Mesenchymal stem cell (in vitro differentiated cells and primary cell): ENCODE results near the gene SLC9A2.
A peak's percentile ranks its signal among the peaks of the same experiment; 100 is the strongest.

ENCODE experiments used
- DNase-seq: peaks from one replicate; pipeline ENCODE4 v3.0.0-alpha.2; 2013
- H2AFZ ChIP-seq: one replicate; pipeline ENCODE4 v1.6.1; 2013; ENCODE audit warnings: low read depth, mild to moderate bottlenecking, control low read depth, inconsistent platforms, low read length, moderate library complexity
- H2AK5ac ChIP-seq: 2 replicates; pipeline ENCODE4 v1.6.1; 2013; ENCODE audit warnings: low read length, moderate library complexity, mild to moderate bottlenecking, inconsistent platforms; ENCODE audit not compliant: severe bottlenecking
- H2BK120ac ChIP-seq: one replicate; pipeline ENCODE4 v1.6.1; 2013; ENCODE audit warnings: low read depth, mild to moderate bottlenecking, inconsistent platforms, low read length, moderate library complexity
- H2BK12ac ChIP-seq, 2 experiments: one replicate each; pipeline ENCODE4 v1.6.1; 2013; ENCODE audit warnings: inconsistent platforms in 2 of 2, low read length in 2 of 2, mild to moderate bottlenecking in 2 of 2, moderate library complexity in 2 of 2, control low read depth in 1 of 2
- H2BK15ac ChIP-seq: one replicate; pipeline ENCODE4 v1.6.1; 2013; ENCODE audit warnings: mild to moderate bottlenecking, low read depth, inconsistent platforms; ENCODE audit not compliant: poor library complexity, severe bottlenecking
- H2BK5ac ChIP-seq: 2 replicates; pipeline ENCODE4 v1.6.1; 2013; ENCODE audit warnings: low read depth, mild to moderate bottlenecking, low read length, control low read depth, inconsistent platforms; ENCODE audit not compliant: poor library complexity, severe bottlenecking
- H3K14ac ChIP-seq, 2 experiments: one replicate each; pipeline ENCODE4 v1.6.1; 2013; ENCODE audit warnings: inconsistent platforms in 2 of 2, low read length in 2 of 2, control low read depth in 1 of 2, mild to moderate bottlenecking in 1 of 2, moderate library complexity in 1 of 2
- H3K18ac ChIP-seq, 2 experiments: one replicate each; pipeline ENCODE4 v1.6.1; 2013; ENCODE audit warnings: inconsistent platforms in 2 of 2, low read length in 2 of 2, control low read depth in 1 of 2, low read depth in 1 of 2, mild to moderate bottlenecking in 1 of 2
- H3K23ac ChIP-seq, 2 experiments: one replicate each; pipeline ENCODE4 v1.6.1; 2013; ENCODE audit warnings: inconsistent platforms in 2 of 2, low read length in 2 of 2, mild to moderate bottlenecking in 2 of 2, moderate library complexity in 2 of 2, control low read depth in 1 of 2
- H3K27ac ChIP-seq: 2 replicates; pipeline ENCODE4 v1.5.1; 2013; ENCODE audit warnings: mild to moderate bottlenecking, moderate library complexity, low read length, control low read depth, inconsistent platforms; ENCODE audit not compliant: poor library complexity, severe bottlenecking
- H3K27me3 ChIP-seq, 2 experiments: 2 replicates each; pipeline versions ENCODE4 v1.6.1 to v1.7.0; 2013; ENCODE audit warnings: low read length in 2 of 2, mild to moderate bottlenecking in 2 of 2, moderate library complexity in 2 of 2, control low read depth in 1 of 2, inconsistent platforms in 1 of 2; ENCODE audit not compliant: control insufficient read depth in 1 of 2, insufficient read depth in 1 of 2
- H3K36me3 ChIP-seq, 2 experiments: 2 replicates each; pipeline versions ENCODE4 v1.6.1 to v1.7.0; 2013; ENCODE audit warnings: low read length in 2 of 2, control low read depth in 1 of 2, inconsistent platforms in 1 of 2, low read depth in 1 of 2, mild to moderate bottlenecking in 1 of 2; ENCODE audit not compliant: insufficient read depth in 2 of 2, control insufficient read depth in 1 of 2
- H3K4ac ChIP-seq, 2 experiments: one replicate each; pipeline ENCODE4 v1.6.1; 2013; ENCODE audit warnings: inconsistent platforms in 2 of 2, low read length in 2 of 2, mild to moderate bottlenecking in 2 of 2, moderate library complexity in 2 of 2, control low read depth in 1 of 2, low read depth in 1 of 2
- H3K4me1 ChIP-seq: 2 replicates; pipeline ENCODE4 v1.6.1; 2013; ENCODE audit warnings: low read depth, low read length, control low read depth; ENCODE audit not compliant: control insufficient read depth, insufficient read depth
- H3K4me2 ChIP-seq: 2 replicates; pipeline ENCODE4 v1.6.1; 2013; ENCODE audit warnings: low read length, mild to moderate bottlenecking, inconsistent platforms; ENCODE audit not compliant: poor library complexity, severe bottlenecking
- H3K4me3 ChIP-seq, 2 experiments: 2 replicates each; pipeline versions ENCODE4 v1.5.1 to v1.7.0; 2013; ENCODE audit warnings: low read length in 2 of 2, mild to moderate bottlenecking in 2 of 2, control low read depth in 1 of 2, low read depth in 1 of 2; ENCODE audit not compliant: insufficient read depth in 1 of 2
- H3K79me1 ChIP-seq: replicated peaks from 2 replicates; pipeline ENCODE4 v1.6.1; 2013; ENCODE audit warnings: mild to moderate bottlenecking, control low read depth, low read length, inconsistent platforms; ENCODE audit not compliant: poor library complexity, severe bottlenecking
- H3K9ac ChIP-seq: 2 replicates; pipeline ENCODE4 v1.7.0; 2013; ENCODE audit warnings: mild to moderate bottlenecking, low read length, moderate library complexity
- H3K9me3 ChIP-seq: 2 replicates; pipeline ENCODE4 v1.7.0; 2013; ENCODE audit warnings: mild to moderate bottlenecking, low read length; ENCODE audit not compliant: control insufficient read depth
- H4K8ac ChIP-seq: one replicate; pipeline ENCODE4 v1.6.1; 2013; ENCODE audit warnings: inconsistent platforms, mild to moderate bottlenecking, low read length, moderate library complexity
- H4K91ac ChIP-seq: one replicate; pipeline ENCODE4 v1.6.1; 2013; ENCODE audit warnings: mild to moderate bottlenecking, low read length, inconsistent platforms
- WGBS: methylation state at CpG from one replicate; pipeline ENCODE4 v1.1.7; 2013; ENCODE audit warnings: mixed read lengths; 5-methylcytosine and 5-hydroxymethylcytosine counted together

The SLC9A2 gene

GRCh38 chr2:102749938-102750337, 130.6 kb downstream of the SLC9A2 start:
- WGBS = 100% methylated on average over 1 of the region's 3 CpGs
- peaks cover 17% of the 10 kb centered on the region for H3K79me1 ChIP-seq
- H3K36me3 ChIP-seq = no peaks in the 10 kb centered on the region

GRCh38 chr2:102753563-102754159, 134.3 kb downstream of the SLC9A2 start:
- Histone ChIP-seq H3K23ac (no peak overlapping the region), H3K27me3 (no peaks in the 10 kb centered on the region), H3K14ac (no peak overlapping the region), H3K4me1 (no peaks in the 10 kb centered on the region), H3K18ac (no peak overlapping the region), H2BK5ac (no peak overlapping the region), H4K8ac (no peak overlapping the region), H3K27ac (no peak overlapping the region), H4K91ac (no peak overlapping the region), H3K36me3 (no peaks in the 10 kb centered on the region), H2BK12ac (no peak overlapping the region), H3K4me3 (no peak overlapping the region), H3K9ac (no peak overlapping the region), H3K9me3 (no peaks in the 10 kb centered on the region), H3K4ac (no peak overlapping the region), H2AFZ (no peak overlapping the region), H3K79me1 (peaks cover 14% of the 10 kb centered on the region), H3K4me2 (no peak overlapping the region), H2AK5ac (no peak overlapping the region), H2BK120ac (no peak overlapping the region), H2BK15ac (no peak overlapping the region)
- DNase-seq = peak; percentile 58
- WGBS = 94% methylated on average over 3 of the region's 7 CpGs

More at GRCh38 chr2:102749938-102750337, 130.6 kb downstream of the SLC9A2 start:
- Histone ChIP-seq H3K9me3 (no peaks in the 10 kb centered on the region), H3K27ac (no peak overlapping the region), H3K4ac (no peak overlapping the region), H3K27me3 (no peaks in the 10 kb centered on the region), H3K23ac (no peak overlapping the region), H3K14ac (no peak overlapping the region), H2AFZ (no peak overlapping the region), H3K9ac (no peak overlapping the region), H3K18ac (no peak overlapping the region), H4K91ac (no peak overlapping the region), H3K4me1 (no peaks in the 10 kb centered on the region), H2AK5ac (no peak overlapping the region), H3K4me3 (no peak overlapping the region), H2BK12ac (no peak overlapping the region), H2BK120ac (no peak overlapping the region), H3K4me2 (no peak overlapping the region), H4K8ac (no peak overlapping the region), H2BK5ac (no peak overlapping the region), H2BK15ac (no peak overlapping the region)
- no peak for DNase-seq

- Histone ChIP-seq H3K9me3 (no peaks in the 10 kb centered on the region), H2BK120ac (no peak overlapping the region), H2AFZ (no peak overlapping the region), H4K91ac (no peak overlapping the region), H3K4me1 (no peaks in the 10 kb centered on the region), H3K27me3 (no peaks in the 10 kb centered on the region), H3K4me3 (no peak overlapping the region), H3K4ac (no peak overlapping the region), H3K36me3 (no peaks in the 10 kb centered on the region), H2BK5ac (no peak overlapping the region), H3K23ac (no peak overlapping the region), H3K4me2 (no peak overlapping the region), H3K18ac (no peak overlapping the region), H2BK12ac (no peak overlapping the region), H3K79me1 (peaks cover 14% of the 10 kb centered on the region), H3K27ac (no peak overlapping the region), H3K9ac (no peak overlapping the region), H2AK5ac (no peak overlapping the region), H3K14ac (no peak overlapping the region), H2BK15ac (no peak overlapping the region), H4K8ac (no peak overlapping the region)
- no peak for DNase-seq
- 100% methylated on average over 1 of the region's 3 CpGs for WGBS
Measured at GRCh38 chr2:102754456-102755145, 135.2 kb downstream of the SLC9A2 start.

- no peak for DNase-seq
- no peak overlapping the region for H2BK120ac ChIP-seq
Measured at GRCh38 chr2:102755284-102755683, 135.9 kb downstream of the SLC9A2 start.

More at GRCh38 chr2:102755284-102755683, 135.9 kb downstream of the SLC9A2 start:
- Histone ChIP-seq H3K4me1 (no peaks in the 10 kb centered on the region), H3K14ac (no peak overlapping the region), H2BK5ac (no peak overlapping the region), H3K79me1 (peaks cover 14% of the 10 kb centered on the region), H3K23ac (no peak overlapping the region), H3K4me3 (no peak overlapping the region), H3K4me2 (no peak overlapping the region), H3K9me3 (no peaks in the 10 kb centered on the region), H2BK12ac (no peak overlapping the region), H2AK5ac (no peak overlapping the region), H3K27ac (no peak overlapping the region), H3K4ac (no peak overlapping the region), H4K8ac (no peak overlapping the region), H3K36me3 (no peaks in the 10 kb centered on the region), H4K91ac (no peak overlapping the region), H2BK15ac (no peak overlapping the region), H3K18ac (no peak overlapping the region), H2AFZ (no peak overlapping the region), H3K9ac (no peak overlapping the region), H3K27me3 (no peaks in the 10 kb centered on the region)
- 88% methylated on average over 4 of the region's 4 CpGs for WGBS
